NCI-H524 (cell line): ENCODE results near the gene PINLYP.
"Not testable (repeated sequence)": the region's sequence is repeated elsewhere in the genome, so short reads cannot be mapped to it uniquely, and the experiment has no call there.

ENCODE experiments used
- DNase-seq, 2 experiments: peaks; one replicate each; lab custom pipeline; 2025; lab: John Stamatoyannopoulos, UW

The PINLYP gene

DNA sequence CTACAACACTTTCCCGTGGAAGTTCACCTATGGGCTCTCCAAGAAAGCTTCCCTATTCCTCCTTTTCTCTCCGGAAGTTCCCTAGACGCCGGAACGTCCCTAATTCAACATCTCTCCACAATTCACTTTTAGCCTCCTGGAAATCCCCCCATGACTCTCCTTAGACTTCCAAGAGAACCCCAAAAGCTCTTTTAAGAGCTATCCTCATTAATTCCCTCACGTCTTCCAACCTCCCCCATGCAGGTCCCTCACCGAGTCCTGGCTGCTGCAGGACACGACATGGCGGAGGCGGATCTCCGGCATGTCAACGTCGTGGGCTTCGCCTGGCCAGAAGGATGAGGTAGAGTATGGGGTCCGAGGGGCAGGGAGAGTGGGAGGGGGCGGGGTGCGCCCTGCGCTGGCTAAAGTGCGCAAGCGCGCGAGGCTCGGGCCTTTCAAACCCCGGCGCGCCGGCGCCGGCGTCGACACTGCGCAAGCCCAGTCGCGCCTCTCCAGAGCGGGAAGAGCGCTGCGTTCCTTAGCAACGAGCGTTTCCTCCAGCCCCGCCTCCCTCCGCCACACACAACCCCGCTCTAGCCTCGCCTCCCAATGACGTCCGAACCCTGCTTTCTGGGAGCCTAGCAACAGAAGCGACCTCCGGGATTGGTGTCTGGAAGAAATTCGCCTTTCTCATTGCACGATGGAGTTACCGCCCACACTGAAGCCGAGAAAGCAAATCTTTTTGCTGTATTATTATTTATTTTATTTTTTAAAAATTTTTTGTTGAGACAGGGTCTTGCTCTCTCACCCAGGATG lies at the start of gene PINLYP, which contains the start of gene XRCC1:
PINLYP (plus strand) TSS at position 646 of the 795 bp plus-strand sequence. CDS start 1,391 bp downstream, outside the sequence.
XRCC1 (minus strand) TSS at position 372 of the 795 bp plus-strand sequence; CDS start at position 303, 69 bp downstream.
- DNase-seq = peak; percentile 91 to 96

DNA sequence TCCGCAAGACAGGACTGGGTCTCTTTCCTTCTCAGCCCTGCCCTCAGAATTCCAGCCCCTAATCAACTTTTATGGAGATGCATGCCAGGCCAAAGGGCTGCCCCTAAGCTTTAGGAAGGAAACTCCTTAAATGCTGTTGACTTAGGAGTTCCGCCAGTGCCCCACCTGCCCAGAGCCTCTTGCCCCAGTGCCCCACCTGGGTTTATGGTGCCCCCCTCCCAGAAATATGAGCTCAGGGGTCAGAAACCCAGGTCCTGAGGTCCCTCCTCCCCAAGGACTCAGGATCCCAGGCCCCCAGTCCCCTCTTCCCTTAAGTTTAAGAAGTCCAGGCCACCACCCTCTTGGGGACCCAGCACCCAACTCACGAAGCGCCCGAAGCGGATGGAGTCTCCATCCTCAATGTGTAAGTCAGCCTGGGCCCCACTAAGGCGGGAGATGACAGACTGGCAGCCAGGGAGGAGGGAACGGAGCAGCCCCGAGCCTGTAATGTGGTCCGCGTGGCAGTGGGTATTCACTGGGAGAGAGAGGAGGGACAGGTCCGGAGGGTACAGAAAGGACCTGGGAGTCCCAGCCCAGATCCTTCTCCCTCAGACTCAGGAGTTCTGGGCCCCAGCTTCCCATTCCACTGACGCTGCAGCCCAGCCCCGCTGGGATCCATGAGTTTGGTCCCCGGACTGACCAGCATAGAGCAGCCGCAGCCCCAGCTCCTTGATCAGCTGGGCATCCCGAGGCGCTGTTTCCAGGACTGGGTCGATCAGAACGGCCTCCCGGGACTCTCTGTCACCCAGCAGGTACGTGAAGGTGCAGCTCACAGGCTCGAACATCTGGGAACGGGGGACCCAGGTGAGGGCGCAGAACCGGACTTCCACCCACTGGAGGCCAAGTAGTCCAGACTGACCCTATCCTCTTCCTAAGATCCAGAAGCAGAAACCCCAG lies 49.5 kb upstream of the PINLYP start:
- DNase-seq = no peak

DNA sequence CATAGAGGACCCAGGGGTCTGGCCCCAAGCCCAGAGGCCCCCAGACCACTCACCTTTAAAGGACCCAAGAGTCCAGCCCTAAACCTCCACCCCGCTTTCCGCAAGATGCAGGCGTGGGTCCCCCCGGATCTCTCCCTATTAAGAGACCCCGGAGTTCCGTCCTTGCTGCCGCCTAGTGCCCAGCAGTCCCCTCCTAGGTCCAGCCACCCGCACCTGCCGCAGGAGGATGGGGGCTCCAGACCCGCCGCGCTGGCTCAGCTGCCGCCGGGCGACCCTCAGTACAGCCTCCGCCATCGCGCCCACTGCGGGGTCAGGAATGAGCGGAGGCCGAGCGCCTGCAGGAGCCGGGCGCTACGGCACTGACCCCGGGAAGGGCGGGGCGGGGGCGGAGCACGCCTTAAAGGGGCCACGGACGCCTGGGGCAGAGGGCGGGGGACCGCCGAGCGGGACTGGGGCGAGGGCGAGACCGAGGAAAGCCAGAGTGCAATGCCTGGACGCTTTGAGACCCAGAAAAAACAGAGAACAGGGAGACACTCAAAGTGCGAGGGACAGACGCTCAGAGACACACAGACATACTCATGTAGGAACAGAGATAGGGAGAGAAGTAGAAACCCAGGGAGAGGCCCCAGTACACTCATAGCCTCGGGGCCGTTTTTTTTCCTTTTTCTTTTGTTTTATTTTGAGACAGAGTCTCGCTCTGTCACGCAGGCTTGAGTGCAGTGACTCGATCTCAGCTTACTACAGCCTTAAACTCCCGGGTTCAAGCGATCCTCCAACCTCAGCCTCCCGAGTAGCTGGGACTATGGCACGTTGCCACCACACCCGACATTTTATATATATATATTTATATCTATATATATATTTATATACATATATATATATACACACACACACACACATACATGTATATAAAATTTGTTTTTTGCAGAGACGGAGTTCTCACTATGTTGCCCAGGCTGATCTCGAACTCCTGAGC lies 48.4 kb upstream of the PINLYP start, which contains the start of gene ETHE1:
ETHE1 (minus strand) TSS at position 318 of the 976 bp plus-strand sequence; CDS start at position 294, 24 bp downstream.
- DNase-seq = peak in 1 of 2 experiments; percentile 21

GRCh38 chr19:43527860-43528622 lies 47.6 kb upstream of the PINLYP start:
- peak in 1 of 2 experiments; percentile 61 for DNase-seq

DNA sequence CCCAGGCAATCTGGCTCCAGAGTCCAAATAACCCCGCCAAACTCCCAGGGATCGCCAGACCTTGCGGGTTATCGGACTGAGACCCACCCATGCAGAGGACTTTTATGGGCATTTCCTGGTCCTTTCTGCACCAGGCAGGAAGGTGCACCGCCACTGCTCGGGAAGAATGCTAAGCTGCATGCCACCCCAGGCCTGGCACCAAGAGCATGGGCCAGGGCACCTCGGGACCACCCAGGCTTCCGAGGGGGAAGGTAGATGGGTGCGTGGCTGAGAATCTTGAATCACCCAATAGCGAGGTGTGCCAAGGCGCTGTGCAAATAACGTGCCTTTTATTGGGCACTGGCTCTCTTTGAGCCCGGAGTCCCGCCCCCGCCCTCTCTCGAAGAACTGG lies 43.0 kb upstream of the PINLYP start:
- no peak for DNase-seq

GRCh38 chr19:43532962-43533545 lies 42.5 kb upstream of the PINLYP start, which contains the start of gene ZNF575:
TSS of gene ZNF575 (plus strand) at chr19:43533188. CDS start at chr19:43534423, 1,235 bp downstream.
- DNase-seq = peak; percentile 42 to 70

GRCh38 chr19:43533546-43534304 lies 41.9 kb upstream of the PINLYP start:
- peak; percentile 71 to 74 for DNase-seq

DNA sequence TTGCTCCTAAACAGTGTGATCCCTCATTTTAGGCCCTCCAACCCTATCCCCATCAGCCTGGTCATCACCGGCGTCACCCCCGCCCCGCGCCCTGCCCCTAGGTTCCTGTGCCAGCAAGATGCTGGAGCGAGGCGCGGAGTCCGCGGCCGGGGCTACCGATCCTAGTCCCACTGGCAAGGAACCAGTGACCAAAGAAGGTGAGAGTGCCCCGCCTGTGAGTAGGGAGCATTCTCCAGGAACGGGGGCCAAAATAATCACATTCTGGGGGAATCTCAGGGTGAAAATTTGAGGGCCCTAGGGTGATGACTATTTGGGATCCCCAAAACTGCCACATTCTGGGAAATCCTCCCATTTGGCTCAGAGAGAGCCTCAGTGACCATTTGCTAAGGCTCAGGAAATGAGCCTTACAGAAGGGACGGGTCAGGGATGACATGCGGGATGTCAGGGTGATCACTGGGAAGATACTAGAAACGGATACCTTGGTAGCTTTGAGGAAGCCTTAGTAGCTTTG lies 41.2 kb upstream of the PINLYP start:
- no peak for DNase-seq

GRCh38 chr19:43534816-43535761 lies 40.5 kb upstream of the PINLYP start:
- DNase-seq = peak in 1 of 2 experiments; percentile 31

DNA sequence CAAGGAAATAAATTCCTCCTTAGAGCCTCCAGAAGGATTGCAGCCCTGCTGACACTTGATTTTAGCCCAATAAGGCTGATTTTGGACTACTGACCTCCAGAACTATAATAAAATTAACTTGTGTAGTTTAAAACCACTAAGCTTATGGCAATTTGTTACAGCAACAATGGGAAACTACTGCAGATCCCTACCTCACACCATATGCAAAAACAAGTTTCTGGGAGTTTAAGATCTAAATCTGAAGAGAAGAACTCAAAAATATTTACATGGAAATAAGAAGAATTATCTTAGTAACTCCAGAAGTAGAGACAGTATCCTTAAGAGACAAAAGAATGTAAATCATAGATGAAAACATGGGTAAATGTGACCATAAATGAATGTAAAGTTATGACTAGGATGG lies 36.7 kb upstream of the PINLYP start:
- no peak for DNase-seq

- DNase-seq = no peak
These were observed 35.2 kb upstream of the PINLYP start for GRCh38 chr19:43540381-43540780.

GRCh38 chr19:43541920-43542650 lies 33.5 kb upstream of the PINLYP start:
- no peak for DNase-seq

- DNase-seq = no peak
These were observed 31.5 kb upstream of the PINLYP start for GRCh38 chr19:43544077-43544476.

- DNase-seq = no peak
These were observed 30.3 kb upstream of the PINLYP start for GRCh38 chr19:43545276-43545675.

DNA sequence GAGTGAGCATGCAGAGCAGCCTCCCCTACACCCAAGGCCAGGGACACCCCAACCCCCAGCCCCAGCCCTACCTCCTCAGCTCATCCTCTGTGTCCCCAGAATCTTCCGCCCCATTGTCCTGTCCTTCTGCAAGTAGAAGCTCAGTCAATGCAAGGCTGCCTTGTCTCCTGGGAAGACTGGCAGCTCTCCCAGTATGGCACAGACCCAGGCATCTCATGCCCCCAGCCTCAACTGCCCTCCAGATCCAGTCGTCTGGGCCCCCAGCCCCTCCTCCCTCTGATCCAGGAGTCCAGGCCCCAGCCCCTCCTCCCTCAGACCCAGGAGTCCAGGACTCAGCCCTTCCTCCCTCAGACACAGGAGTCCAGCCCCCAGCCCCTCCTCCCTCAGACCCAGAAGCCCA lies 29.6 kb upstream of the PINLYP start:
- no peak for DNase-seq

GRCh38 chr19:43546581-43546980 lies 29.0 kb upstream of the PINLYP start:
- no peak for DNase-seq

- DNase-seq = not testable (repeated sequence)
These were observed 27.7 kb upstream of the PINLYP start for GRCh38 chr19:43547926-43548325.
